ENCODE results near the gene ADAR. TPM values are rescaled to one million over a fixed set of nuclear protein-coding genes. Genes with fewer than 3 reads are reported as not detected.

Gene ADAR
- total and polyA plus RNA-seq, 2 donors (not counting 3 experiments of a cell fraction or from before 2014, with no cell fraction given) = 88.2 to 141 TPM

GRCh38 chr1:154575147-154575927 lies 32.6 kb downstream of the ADAR start:
- Histone ChIP-seq H4K20me1 (replicated peaks; ENCODE audit: control insufficient read depth, extremely low read depth, insufficient read depth, low read length) (no peaks in the 10 kb centered on the region), H3K9ac (replicated peaks; ENCODE audit: extremely low read depth, insufficient read depth, low read length) (no peak overlapping the region), H3K9me3 (replicated peaks; ENCODE audit: control insufficient read depth, insufficient read depth, low read length) (no peaks in the 10 kb centered on the region), H3K27me3 (ENCODE audit: control insufficient read depth in 2 of 2, insufficient read depth in 2 of 2, low read length in 2 of 2) (no peaks in the 10 kb centered on the region), H3K79me2 (ENCODE audit: control insufficient read depth, insufficient read depth, low read length) (no peaks in the 10 kb centered on the region), H3K36me3 (ENCODE audit: control insufficient read depth in 2 of 2, extremely low read depth in 1 of 2, insufficient read depth in 2 of 2, low read length in 2 of 2) (peaks cover 5 to 12% of the 10 kb centered on the region in 2 experiments), H2AFZ (ENCODE audit: low read depth, low read length) (no peak overlapping the region), H3K4me3 (replicated peaks in 1 of 3; ENCODE audit: insufficient read depth in 1 of 3, low read depth in 1 of 3, low read length in 3 of 3) (no peak overlapping the region), H3K4me1 (ENCODE audit: control insufficient read depth, extremely low read depth, insufficient read depth, low read length) (no peaks in the 10 kb centered on the region), H3K27ac (ENCODE audit: insufficient read depth, low read depth, low read length) (no peak overlapping the region), H3K4me2 (ENCODE audit: insufficient read depth, low read length) (no peak overlapping the region), H3K9me1 (replicated peaks; ENCODE audit: control insufficient read depth, extremely low read depth, insufficient read depth, low read length) (no peaks in the 10 kb centered on the region)
- DNase-seq (ENCODE audit: low read depth, low spot score) (no peak), FAIRE-seq (no peak)
- intact Hi-C loops (cut with micrococcal nuclease) = no loop called here
- dilution Hi-C loops (cut with MboI; ENCODE audit: extremely low pct_ligation_motif_present, low sequenced_read_pairs) = no loop called here
- CTCF ChIA-PET = interaction anchor here (1.0 to 2.4 kb wide), 2 partner anchors 16 to 96 kb away, joined by 4 to 13 read pairs; no protein-coding TSS in a partner anchor
- POLR2A ChIA-PET = no interaction called here
- BruUV-seq (replicated peaks) = no TSS peak
- TF ChIP-seq MYC (IDR thresholded peaks at IDR 0.05; ENCODE audit: low read depth, low read length) (no peak), EZH2 (IDR thresholded peaks at IDR 0.05; ENCODE audit: borderline replicate concordance, low read depth, low read length, severe bottlenecking) (no peak), GATA2 (IDR thresholded peaks at IDR 0.05; ENCODE audit: insufficient read depth, insufficient read length, low read depth, low read length) (no peak), FOS (IDR thresholded peaks at IDR 0.05; ENCODE audit: borderline replicate concordance, insufficient read depth, low read length) (no peak), POLR2A (IDR thresholded peaks at IDR 0.05; ENCODE audit: low read depth, low read length) (no peak), CTCF (IDR thresholded peaks at IDR 0.05; ENCODE audit: extremely low read depth in 1 of 2, insufficient read depth in 1 of 2, low read depth in 1 of 2, low read length in 2 of 2) (no peak)

All from endothelial cell of umbilical vein (primary cell).